ENCODE data around the gene GALNT1.

DNA sequence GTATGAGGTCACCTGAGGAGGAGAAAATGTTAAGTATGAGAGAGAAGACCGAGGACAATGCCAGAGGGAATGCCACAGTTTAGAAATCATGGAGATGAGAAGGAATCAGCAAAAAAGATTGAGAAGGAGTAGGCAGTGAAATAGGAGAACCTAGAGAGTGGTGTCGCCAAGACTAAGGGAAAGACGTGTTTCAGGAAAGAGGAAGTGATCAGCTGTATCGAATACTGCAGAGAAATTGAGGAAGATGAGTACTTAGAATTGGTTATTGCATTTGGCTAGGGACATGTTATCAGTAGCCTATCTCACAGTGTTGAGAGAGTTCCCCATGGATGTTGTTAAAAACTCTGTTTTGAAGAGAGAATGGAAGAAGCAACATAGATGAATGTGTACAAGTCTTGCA is 112.3 kb downstream of the GALNT1 start:
- TF ChIP-seq EP300 (IDR thresholded peaks at IDR 0.05) (no peak), POLR2A (IDR thresholded peaks at IDR 0.05) (no peak)
- TF ChIP-seq, protein P1, sequence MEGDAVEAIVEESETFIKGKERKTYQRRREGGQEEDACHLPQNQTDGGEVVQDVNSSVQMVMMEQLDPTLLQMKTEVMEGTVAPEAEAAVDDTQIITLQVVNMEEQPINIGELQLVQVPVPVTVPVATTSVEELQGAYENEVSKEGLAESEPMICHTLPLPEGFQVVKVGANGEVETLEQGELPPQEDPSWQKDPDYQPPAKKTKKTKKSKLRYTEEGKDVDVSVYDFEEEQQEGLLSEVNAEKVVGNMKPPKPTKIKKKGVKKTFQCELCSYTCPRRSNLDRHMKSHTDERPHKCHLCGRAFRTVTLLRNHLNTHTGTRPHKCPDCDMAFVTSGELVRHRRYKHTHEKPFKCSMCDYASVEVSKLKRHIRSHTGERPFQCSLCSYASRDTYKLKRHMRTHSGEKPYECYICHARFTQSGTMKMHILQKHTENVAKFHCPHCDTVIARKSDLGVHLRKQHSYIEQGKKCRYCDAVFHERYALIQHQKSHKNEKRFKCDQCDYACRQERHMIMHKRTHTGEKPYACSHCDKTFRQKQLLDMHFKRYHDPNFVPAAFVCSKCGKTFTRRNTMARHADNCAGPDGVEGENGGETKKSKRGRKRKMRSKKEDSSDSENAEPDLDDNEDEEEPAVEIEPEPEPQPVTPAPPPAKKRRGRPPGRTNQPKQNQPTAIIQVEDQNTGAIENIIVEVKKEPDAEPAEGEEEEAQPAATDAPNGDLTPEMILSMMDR (IDR thresholded peaks at IDR 0.05): no peak
